ENCODE results near the gene STRN4. TPM values are rescaled to one million over a fixed set of nuclear protein-coding genes. Genes with fewer than 3 reads are reported as not detected.

Gene STRN4
- polyA plus RNA-seq, 3 donors: 37.5 to 239 (median 48.0) TPM

- no peak for DNase-seq
- Histone ChIP-seq H3K27me3 (ENCODE audit: control insufficient read depth in 2 of 2, insufficient read depth in 2 of 2, low read length in 2 of 2) (no peaks in the 10 kb centered on the region), H3K9ac (ENCODE audit: insufficient read depth, low read length, poor library complexity, severe bottlenecking) (no peak overlapping the region), H4K20me1 (ENCODE audit: insufficient read depth, low read length) (no peaks in the 10 kb centered on the region), H3K4me3 (replicated peaks in 1 of 3; ENCODE audit: low read depth in 2 of 3, low read length in 3 of 3) (no peak overlapping the region), H3K36me3 (replicated peaks in 1 of 2; ENCODE audit: control insufficient read depth in 1 of 2, insufficient read depth in 2 of 2, low read length in 2 of 2) (peaks cover 85 to 98% of the 10 kb centered on the region in 2 donors), H3K4me1 (ENCODE audit: control insufficient read depth in 1 of 2, insufficient read depth in 2 of 2, low read length in 2 of 2) (peaks cover 0 to 2% of the 10 kb centered on the region in 2 donors), H2AFZ (ENCODE audit: insufficient read depth, low read depth, low read length, poor library complexity, severe bottlenecking) (no peak overlapping the region), H3K79me2 (ENCODE audit: insufficient read depth, low read length) (no peaks in the 10 kb centered on the region), H3K9me3 (replicated peaks in 1 of 2; ENCODE audit: control insufficient read depth in 1 of 2, insufficient read depth in 1 of 2, low read length in 2 of 2) (peaks cover 0 to 4% of the 10 kb centered on the region in 2 donors), H3K27ac (ENCODE audit: low read depth in 1 of 2, low read length in 2 of 2) (no peak overlapping the region), H3K4me2 (replicated peaks; ENCODE audit: extremely low read depth, low read length, poor library complexity, severe bottlenecking) (no peak overlapping the region)
- H3K9me3 Mint-ChIP-seq: peaks cover 0 to 11% (median 2%) of the 10 kb centered on the region in 7 donors
- no peak overlapping the region for H3K27ac Mint-ChIP-seq
- intact Hi-C loops (cut with micrococcal nuclease): no loop called here
- WGBS (ENCODE audit: insufficient coverage): 93% methylated on average over 2 of the region's 4 CpGs
- peaks cover 3% of the 10 kb centered on the region for H3K4me1 Mint-ChIP-seq
- peaks cover 0 to 4% (median 2%) of the 10 kb centered on the region in 3 donors for H3K27me3 Mint-ChIP-seq (ENCODE audit: low read depth in 3 of 3)
- TF ChIP-seq CTCF (IDR thresholded peaks at IDR 0.05): no peak
- H3K4me3 Mint-ChIP-seq: no peak overlapping the region
- H3K36me3 Mint-ChIP-seq: peaks cover 86 to 97% of the 10 kb centered on the region in 2 donors
Observed at GRCh38 chr19:46692918-46693722, 53.1 kb downstream of the STRN4 start.

GRCh38 chr19:46691948-46692347, 54.3 kb downstream of the STRN4 start:
- WGBS (ENCODE audit: insufficient coverage): no CpG with 5 or more reads among the region's 2 CpGs
- H3K79me2 ChIP-seq (ENCODE audit: insufficient read depth, low read length): no peaks in the 10 kb centered on the region
- H3K27ac ChIP-seq (ENCODE audit: low read depth in 1 of 2, low read length in 2 of 2): no peak overlapping the region
- Mint-ChIP-seq H3K9me3 (peaks cover 0 to 10% (median 2%) of the 10 kb centered on the region in 7 donors), H3K36me3 (peaks cover 88 to 97% of the 10 kb centered on the region in 2 donors), H3K4me1 (no peaks in the 10 kb centered on the region), H3K27ac (peak overlapping the region in 2 of 7 donors; percentile 8 to 52), H3K27me3 (ENCODE audit: low read depth in 3 of 3) (peaks cover 0 to 4% (median 2%) of the 10 kb centered on the region in 3 donors), H3K4me3 (no peak overlapping the region)
- no peaks in the 10 kb centered on the region for H4K20me1 ChIP-seq (ENCODE audit: insufficient read depth, low read length)
- H2AFZ ChIP-seq (ENCODE audit: insufficient read depth, low read depth, low read length, poor library complexity, severe bottlenecking): no peak overlapping the region
- no peaks in the 10 kb centered on the region for H3K4me1 ChIP-seq (ENCODE audit: control insufficient read depth in 1 of 2, insufficient read depth in 2 of 2, low read length in 2 of 2)
- intact Hi-C loops (cut with micrococcal nuclease): no loop called here
- no peaks in the 10 kb centered on the region for H3K27me3 ChIP-seq (ENCODE audit: control insufficient read depth in 2 of 2, insufficient read depth in 2 of 2, low read length in 2 of 2)
- no peak overlapping the region for H3K9ac ChIP-seq (ENCODE audit: insufficient read depth, low read length, poor library complexity, severe bottlenecking)
- H3K4me2 ChIP-seq (replicated peaks; ENCODE audit: extremely low read depth, low read length, poor library complexity, severe bottlenecking): no peak overlapping the region
- peaks cover 0 to 4% of the 10 kb centered on the region in 2 donors for H3K9me3 ChIP-seq (replicated peaks in 1 of 2; ENCODE audit: control insufficient read depth in 1 of 2, insufficient read depth in 1 of 2, low read length in 2 of 2)
- H3K4me3 ChIP-seq (replicated peaks in 1 of 3; ENCODE audit: low read depth in 2 of 3, low read length in 3 of 3): no peak overlapping the region
- peaks cover 89 to 98% of the 10 kb centered on the region in 2 donors for H3K36me3 ChIP-seq (replicated peaks in 1 of 2; ENCODE audit: control insufficient read depth in 1 of 2, insufficient read depth in 2 of 2, low read length in 2 of 2)
- TF ChIP-seq CTCF (IDR thresholded peaks at IDR 0.05): no peak
- no peak for DNase-seq

Measured in CD14-positive monocyte (primary cell).